Gastrocnemius medialis (tissue), 4 donors: ENCODE measurements around the gene TACR1.

ENCODE experiments used
- POLR2A ChIP-seq, 2 donors: fragments of 450-650 bp; IDR thresholded peaks; one replicate each; pipeline ENCODE4 v1.6.1; 2017; ENCODE audit warnings: antibody characterized with exemption in 2 of 2, mild to moderate bottlenecking in 2 of 2, moderate library complexity in 2 of 2
- TF ChIP-seq, protein P1 (sequence below), 5 experiments: fragments of 450-650 bp in 3 of 5; fragments of 200-600 bp in 2 of 5; sonication (generic) in 2 of 5; IDR thresholded peaks in 4 of 5; conservative IDR thresholded peaks in 1 of 5; 1 replicate in 4 of 5; 2 replicates in 1 of 5; pipeline ENCODE4 v1.5.1; 2016 to 2019; ENCODE audit warnings: antibody characterized with exemption in 5 of 5, mild to moderate bottlenecking in 3 of 5, moderate library complexity in 3 of 5

DNA sequence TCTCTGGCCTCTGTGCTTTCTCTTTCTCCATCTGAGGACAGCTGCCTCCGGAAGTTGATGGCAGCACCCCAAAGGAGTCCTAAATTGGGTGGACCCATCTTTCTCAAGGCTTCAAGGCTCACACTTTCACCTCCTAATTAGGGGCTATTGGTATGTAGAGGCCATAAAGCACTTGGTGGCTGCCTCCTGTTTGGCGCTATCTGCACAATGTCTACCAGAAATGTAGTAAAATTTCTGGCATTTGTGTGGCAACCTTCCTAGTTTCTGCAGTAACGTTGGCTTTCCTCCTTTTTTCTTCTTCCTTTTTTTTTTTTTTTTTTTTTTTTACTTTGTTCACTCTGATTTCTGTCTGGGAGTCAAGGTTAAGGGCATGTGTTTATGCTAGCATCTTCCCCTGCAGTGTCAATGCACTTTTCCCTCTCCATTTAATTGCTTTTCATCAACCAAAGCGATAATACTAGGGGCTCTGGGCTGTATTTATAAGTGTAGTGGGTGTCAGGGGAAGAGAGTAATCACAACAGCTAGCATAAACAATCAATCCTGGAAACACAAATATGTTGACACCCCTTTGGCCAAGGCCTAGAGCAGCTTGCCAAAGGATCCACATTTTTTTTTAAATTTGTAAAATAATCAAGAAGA is 86.0 kb downstream of the TACR1 start:
- no peak for TF ChIP-seq POLR2A (IDR thresholded peaks at IDR 0.05)
- TF ChIP-seq, protein P1, sequence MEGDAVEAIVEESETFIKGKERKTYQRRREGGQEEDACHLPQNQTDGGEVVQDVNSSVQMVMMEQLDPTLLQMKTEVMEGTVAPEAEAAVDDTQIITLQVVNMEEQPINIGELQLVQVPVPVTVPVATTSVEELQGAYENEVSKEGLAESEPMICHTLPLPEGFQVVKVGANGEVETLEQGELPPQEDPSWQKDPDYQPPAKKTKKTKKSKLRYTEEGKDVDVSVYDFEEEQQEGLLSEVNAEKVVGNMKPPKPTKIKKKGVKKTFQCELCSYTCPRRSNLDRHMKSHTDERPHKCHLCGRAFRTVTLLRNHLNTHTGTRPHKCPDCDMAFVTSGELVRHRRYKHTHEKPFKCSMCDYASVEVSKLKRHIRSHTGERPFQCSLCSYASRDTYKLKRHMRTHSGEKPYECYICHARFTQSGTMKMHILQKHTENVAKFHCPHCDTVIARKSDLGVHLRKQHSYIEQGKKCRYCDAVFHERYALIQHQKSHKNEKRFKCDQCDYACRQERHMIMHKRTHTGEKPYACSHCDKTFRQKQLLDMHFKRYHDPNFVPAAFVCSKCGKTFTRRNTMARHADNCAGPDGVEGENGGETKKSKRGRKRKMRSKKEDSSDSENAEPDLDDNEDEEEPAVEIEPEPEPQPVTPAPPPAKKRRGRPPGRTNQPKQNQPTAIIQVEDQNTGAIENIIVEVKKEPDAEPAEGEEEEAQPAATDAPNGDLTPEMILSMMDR (IDR thresholded peaks at IDR 0.05 in 4 of 5, conservative IDR thresholded peaks at IDR 0.05 in 1 of 5): no peak
